T-cell (primary cell): ENCODE measurements around the gene IFNLR1. TPM values are rescaled to one million over a fixed set of nuclear protein-coding genes. Genes with fewer than 3 reads are reported as not detected.

Source experiments
- ATAC-seq, 4 experiments: fragments of 200-7000 bp in 3 of 4; fragments of 150-1000 bp in 1 of 4; cut with Tn5 transposase; replicated peaks in 1 of 4; 1 replicate in 3 of 4; 2 replicates in 1 of 4; pipeline ENCODE4 v1.10.0; 2021; ENCODE audit warnings: moderate library complexity in 3 of 4, mild to moderate bottlenecking in 2 of 4, moderate number of reproducible peaks in 1 of 4
- CTCF ChIA-PET, 2 donors: fragments of 300-600 bp; sonication (Branson Sonifier 250); formaldehyde crosslinking; loops; one replicate each; lab custom pipeline; 2022; ENCODE audit warnings: antibody characterized with exemption in 2 of 2; lab: Charles Lee
- POLR2A ChIA-PET, 2 donors: fragments of 300-600 bp; sonication (Branson Sonifier 250); formaldehyde crosslinking; loops; one replicate each; lab custom pipeline; 2022; ENCODE audit warnings: antibody characterized with exemption in 2 of 2; lab: Charles Lee
- DNase-seq, 35 experiments: peaks; one replicate each; pipeline versions ENCODE4 v3.0.0 to v3.0.0-alpha.2; 2013 to 2023
- H3K27ac ChIP-seq: one replicate; pipeline ENCODE4 v1.5.1; 2013; ENCODE audit warnings: low read length
- H3K27me3 ChIP-seq, 2 experiments: replicated peaks in 1 of 2; 1 replicate in 1 of 2; 2 replicates in 1 of 2; pipeline versions ENCODE4 v1.6.1 to v1.7.0; 2013; ENCODE audit warnings: low read length in 1 of 2, mixed read lengths in 1 of 2; ENCODE audit not compliant: control insufficient read depth in 2 of 2, insufficient read depth in 2 of 2; ENCODE audit errors: extremely low read depth in 1 of 2
- H3K36me3 ChIP-seq, 2 donors: 1 replicate in 1 of 2; 2 replicates in 1 of 2; pipeline versions ENCODE4 v1.6.1 to v1.7.0; 2013; ENCODE audit warnings: low read length in 1 of 2; ENCODE audit not compliant: control insufficient read depth in 2 of 2, insufficient read depth in 1 of 2; ENCODE audit errors: extremely low read depth in 1 of 2
- H3K4me1 ChIP-seq, 2 experiments: 1 replicate in 1 of 2; 2 replicates in 1 of 2; pipeline versions ENCODE4 v1.6.1 to v1.7.0; 2013; ENCODE audit warnings: low read length in 2 of 2, mixed read lengths in 1 of 2; ENCODE audit not compliant: insufficient read depth in 2 of 2, control insufficient read depth in 1 of 2; ENCODE audit errors: extremely low read depth in 1 of 2
- H3K4me3 ChIP-seq, 2 donors: 1 replicate in 1 of 2; 2 replicates in 1 of 2; pipeline versions ENCODE4 v1.5.1 to v1.7.0; 2013; ENCODE audit warnings: mild to moderate bottlenecking in 2 of 2, low read length in 1 of 2, moderate library complexity in 1 of 2; ENCODE audit not compliant: control insufficient read depth in 1 of 2; ENCODE audit errors: extremely low read depth in 1 of 2
- H3K9me3 ChIP-seq: 2 replicates; pipeline ENCODE4 v1.7.0; 2013
- H3K27ac Mint-ChIP-seq, 2 donors: one replicate each; pipeline ENCODE4 v1.8.0; 2020 to 2021; ENCODE audit warnings: mild to moderate bottlenecking in 2 of 2, mixed read lengths in 2 of 2
- H3K27me3 Mint-ChIP-seq, 2 donors: one replicate each; pipeline ENCODE4 v1.8.0; 2021 to 2022; ENCODE audit warnings: mixed read lengths in 2 of 2
- H3K36me3 Mint-ChIP-seq: one replicate; pipeline ENCODE4 v1.8.0; 2021; ENCODE audit warnings: mixed read lengths
- H3K4me1 Mint-ChIP-seq, 3 donors: one replicate each; pipeline ENCODE4 v1.8.0; 2020 to 2022; ENCODE audit warnings: mixed read lengths in 3 of 3, mild to moderate bottlenecking in 1 of 3
- H3K4me3 Mint-ChIP-seq, 3 donors: one replicate each; pipeline ENCODE4 v1.8.0; 2020 to 2022; ENCODE audit warnings: mild to moderate bottlenecking in 3 of 3, mixed read lengths in 3 of 3, moderate library complexity in 3 of 3
- H3K9me3 Mint-ChIP-seq, 3 donors: one replicate each; pipeline ENCODE4 v1.8.0; 2020 to 2022; ENCODE audit warnings: mixed read lengths in 3 of 3
- WGBS: methylation state at CpG from one replicate; pipeline ENCODE4 v1.1.5; 2013; ENCODE audit warnings: missing lambda C conversion rate; ENCODE audit not compliant: insufficient coverage; 5-methylcytosine and 5-hydroxymethylcytosine counted together
- total RNA-seq, 35 experiments: library from RNA in 6 of 35; stranded (reverse) in 6 of 35; fragments of 120-200 nt in 1 of 35; gene quantifications; one replicate each; pipeline versions ENCODE4 v1.2.1 to v1.2.4 and lab custom pipeline; 2013 to 2026

The IFNLR1 gene
- total RNA-seq, 5 donors from 2014 or later (not counting 1 experiment from before 2014, with no cell fraction given) = 2.4 to 7.0 (median 6.0) TPM

GRCh38 chr1:24178407-24178806, 8.7 kb downstream of the IFNLR1 start:
- no peak for DNase-seq
- H3K27ac ChIP-seq = no peak overlapping the region
- CTCF ChIA-PET = no interaction called here
- POLR2A ChIA-PET = no interaction called here
- WGBS = 89% methylated on average over 1 of the region's 3 CpGs
- no peak overlapping the region for H3K4me3 ChIP-seq
- H3K4me3 Mint-ChIP-seq = no peak overlapping the region
- no peaks in the 10 kb centered on the region for H3K9me3 Mint-ChIP-seq
- H3K36me3 Mint-ChIP-seq = peaks cover 13% of the 10 kb centered on the region
- H3K27me3 Mint-ChIP-seq = no peaks in the 10 kb centered on the region
- no peaks in the 10 kb centered on the region for H3K4me1 ChIP-seq
- H3K27ac Mint-ChIP-seq = no peak overlapping the region
- H3K36me3 ChIP-seq = no peaks in the 10 kb centered on the region
- peaks cover 0 to 4% (median 0%) of the 10 kb centered on the region in 3 donors for H3K4me1 Mint-ChIP-seq
- no peak for ATAC-seq
- no peaks in the 10 kb centered on the region for H3K27me3 ChIP-seq
- H3K9me3 ChIP-seq = no peaks in the 10 kb centered on the region

GRCh38 chr1:24177161-24177560, 9.9 kb downstream of the IFNLR1 start:
- WGBS = 95% methylated on average over 6 of the region's 10 CpGs
- Mint-ChIP-seq H3K4me1 (peaks cover 0 to 5% (median 0%) of the 10 kb centered on the region in 3 donors), H3K36me3 (peaks cover 13% of the 10 kb centered on the region), H3K27me3 (no peaks in the 10 kb centered on the region), H3K9me3 (no peaks in the 10 kb centered on the region), H3K4me3 (no peak overlapping the region), H3K27ac (no peak overlapping the region)
- Histone ChIP-seq H3K9me3 (no peaks in the 10 kb centered on the region), H3K4me1 (no peaks in the 10 kb centered on the region), H3K4me3 (no peak overlapping the region), H3K36me3 (no peaks in the 10 kb centered on the region), H3K27me3 (no peaks in the 10 kb centered on the region), H3K27ac (no peak overlapping the region)
- ChIA-PET CTCF (no interaction called here), POLR2A (no interaction called here)
- ATAC-seq (no peak), DNase-seq (no peak)

- WGBS = 77% methylated on average over 3 of the region's 6 CpGs
These were observed 11.9 kb downstream of the IFNLR1 start for GRCh38 chr1:24175033-24175755.

DNA sequence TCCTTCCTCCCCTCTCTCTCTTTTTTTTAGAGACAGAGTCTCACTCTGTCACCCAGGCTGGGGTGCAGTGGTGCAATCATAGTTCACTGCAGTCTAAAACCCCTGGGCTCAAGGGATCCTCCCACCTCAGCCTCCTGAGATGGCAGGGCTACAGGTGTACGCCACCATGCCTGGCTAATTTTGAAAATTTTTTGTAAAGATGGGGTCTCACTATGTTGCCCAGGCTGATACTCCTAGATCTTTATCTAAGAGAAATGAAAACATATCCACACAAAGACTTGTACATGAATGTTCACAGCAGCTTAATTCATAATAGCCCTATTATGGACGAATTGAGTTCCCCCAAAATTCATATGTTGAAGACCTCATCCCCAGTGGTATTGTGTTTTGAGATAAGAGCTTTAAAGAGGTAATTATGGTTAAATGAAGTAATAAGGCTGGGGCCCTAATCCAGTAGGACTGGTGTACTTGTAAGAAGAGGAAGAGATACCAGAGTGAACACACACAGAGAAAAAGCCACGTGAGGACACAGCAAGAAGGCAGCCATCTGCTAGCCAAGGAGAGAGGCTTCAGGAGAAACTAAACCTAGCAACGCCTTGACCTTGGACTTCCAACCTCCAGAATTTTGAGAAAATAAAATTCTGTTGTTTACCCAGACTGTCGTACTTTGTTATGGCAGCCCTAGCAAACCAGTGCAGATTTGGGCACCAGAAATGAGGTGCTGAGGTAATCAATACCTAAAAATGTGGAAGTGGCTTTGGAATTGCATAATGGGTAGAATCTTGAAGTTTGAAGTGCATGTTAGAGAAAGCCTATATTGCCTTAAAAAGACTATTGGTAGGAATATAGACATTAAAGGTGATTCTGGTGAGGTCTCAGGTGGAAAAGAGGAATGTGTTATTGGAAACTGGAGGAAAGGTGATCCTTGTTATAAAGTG, 13.2 kb downstream of the IFNLR1 start:
- H3K4me1 Mint-ChIP-seq = peaks cover 0 to 5% (median 0%) of the 10 kb centered on the region in 3 donors
- H3K4me3 ChIP-seq = no peak overlapping the region
- CTCF ChIA-PET = interaction anchor here (0.6 kb wide), 2 partner anchors 221 to 1491 kb away, joined by 3 to 4 read pairs; no protein-coding TSS in a partner anchor
- H3K4me1 ChIP-seq = no peaks in the 10 kb centered on the region
- no peak for DNase-seq
- H3K27me3 Mint-ChIP-seq = no peaks in the 10 kb centered on the region
- no peaks in the 10 kb centered on the region for H3K9me3 ChIP-seq
- no peaks in the 10 kb centered on the region for H3K9me3 Mint-ChIP-seq
- no peaks in the 10 kb centered on the region for H3K27me3 ChIP-seq
- H3K27ac Mint-ChIP-seq = no peak overlapping the region
- no peak overlapping the region for H3K4me3 Mint-ChIP-seq
- POLR2A ChIA-PET = interaction anchor here in 1 of 2 donors (0.6 kb wide), 1 partner anchor 280 kb away, joined by 6 read pairs; no protein-coding TSS in a partner anchor
- H3K36me3 Mint-ChIP-seq = peaks cover 10% of the 10 kb centered on the region
- 67% methylated on average over 3 of the region's 5 CpGs for WGBS
- no peak for ATAC-seq
- H3K27ac ChIP-seq = no peak overlapping the region
- H3K36me3 ChIP-seq = no peaks in the 10 kb centered on the region

More at GRCh38 chr1:24175033-24175755, 11.9 kb downstream of the IFNLR1 start:
- no peak overlapping the region for H3K27ac Mint-ChIP-seq
- no peak for DNase-seq
- Histone ChIP-seq H3K27me3 (no peaks in the 10 kb centered on the region), H3K27ac (no peak overlapping the region), H3K4me1 (no peaks in the 10 kb centered on the region), H3K9me3 (no peaks in the 10 kb centered on the region), H3K4me3 (no peak overlapping the region), H3K36me3 (no peaks in the 10 kb centered on the region)
- H3K4me3 Mint-ChIP-seq = no peak overlapping the region
- H3K4me1 Mint-ChIP-seq = peaks cover 0 to 5% (median 0%) of the 10 kb centered on the region in 3 donors
- peaks cover 13% of the 10 kb centered on the region for H3K36me3 Mint-ChIP-seq
- ATAC-seq = no peak
- ChIA-PET POLR2A (no interaction called here), CTCF (interaction anchor here in 1 of 2 donors (0.6 kb wide), 1 partner anchor 520 kb away, joined by 3 read pairs; no protein-coding TSS in a partner anchor)
- H3K27me3 Mint-ChIP-seq = no peaks in the 10 kb centered on the region
- no peaks in the 10 kb centered on the region for H3K9me3 Mint-ChIP-seq

- Mint-ChIP-seq H3K4me3 (no peak overlapping the region), H3K27me3 (no peaks in the 10 kb centered on the region), H3K27ac (no peak overlapping the region), H3K4me1 (peaks cover 0 to 5% (median 0%) of the 10 kb centered on the region in 3 donors), H3K36me3 (peaks cover 17% of the 10 kb centered on the region), H3K9me3 (no peaks in the 10 kb centered on the region)
- CTCF ChIA-PET = interaction anchor here in 1 of 2 donors (0.5 kb wide), 1 partner anchor 351 kb away, joined by 3 read pairs; no protein-coding TSS in a partner anchor
- Histone ChIP-seq H3K4me1 (no peaks in the 10 kb centered on the region), H3K27ac (no peak overlapping the region), H3K36me3 (peaks cover 0 to 5% of the 10 kb centered on the region in 2 donors), H3K9me3 (no peaks in the 10 kb centered on the region), H3K4me3 (no peak overlapping the region), H3K27me3 (no peaks in the 10 kb centered on the region)
- no peak for DNase-seq
- POLR2A ChIA-PET = no interaction called here
- WGBS = 95% methylated on average over 4 of the region's 5 CpGs
- ATAC-seq = no peak
These were observed 14.5 kb downstream of the IFNLR1 start for GRCh38 chr1:24172598-24172997.

DNA sequence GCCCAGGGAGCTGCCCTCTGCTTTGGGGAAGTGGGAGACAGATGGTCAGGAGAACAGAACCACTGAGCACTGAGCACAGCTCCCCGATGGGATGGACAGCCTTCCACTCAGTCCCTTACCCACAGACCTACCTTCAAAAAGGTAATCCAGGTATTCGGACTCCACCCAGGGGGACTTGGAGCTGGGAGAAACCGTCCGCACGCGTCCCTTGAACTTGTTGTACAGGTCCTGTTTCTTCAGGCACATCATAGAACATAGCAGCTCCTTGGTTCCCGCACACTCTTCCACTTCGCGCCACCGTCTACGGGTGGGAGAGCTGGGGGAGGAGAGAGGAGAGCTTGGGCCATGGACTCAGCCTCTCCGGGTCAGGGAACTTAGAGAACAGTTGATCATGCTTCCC, 17.8 kb downstream of the IFNLR1 start:
- Histone ChIP-seq H3K27me3 (no peaks in the 10 kb centered on the region), H3K9me3 (no peaks in the 10 kb centered on the region), H3K4me3 (no peak overlapping the region), H3K36me3 (peaks cover 0 to 11% of the 10 kb centered on the region in 2 donors), H3K27ac (no peak overlapping the region), H3K4me1 (no peaks in the 10 kb centered on the region)
- POLR2A ChIA-PET = no interaction called here
- Mint-ChIP-seq H3K4me1 (peaks cover 0 to 5% (median 0%) of the 10 kb centered on the region in 3 donors), H3K9me3 (no peaks in the 10 kb centered on the region), H3K27me3 (no peaks in the 10 kb centered on the region), H3K27ac (no peak overlapping the region), H3K36me3 (peaks cover 23% of the 10 kb centered on the region), H3K4me3 (no peak overlapping the region)
- ATAC-seq (no peak), DNase-seq (no peak)
- 90% methylated on average over 11 of the region's 12 CpGs for WGBS
- CTCF ChIA-PET = no interaction called here
